ENCODE results near the gene RAMACL.
"Not testable (repeated sequence)": the region's sequence is repeated elsewhere in the genome, so short reads cannot be mapped to it uniquely, and the experiment has no call there.

Gene RAMACL

DNA sequence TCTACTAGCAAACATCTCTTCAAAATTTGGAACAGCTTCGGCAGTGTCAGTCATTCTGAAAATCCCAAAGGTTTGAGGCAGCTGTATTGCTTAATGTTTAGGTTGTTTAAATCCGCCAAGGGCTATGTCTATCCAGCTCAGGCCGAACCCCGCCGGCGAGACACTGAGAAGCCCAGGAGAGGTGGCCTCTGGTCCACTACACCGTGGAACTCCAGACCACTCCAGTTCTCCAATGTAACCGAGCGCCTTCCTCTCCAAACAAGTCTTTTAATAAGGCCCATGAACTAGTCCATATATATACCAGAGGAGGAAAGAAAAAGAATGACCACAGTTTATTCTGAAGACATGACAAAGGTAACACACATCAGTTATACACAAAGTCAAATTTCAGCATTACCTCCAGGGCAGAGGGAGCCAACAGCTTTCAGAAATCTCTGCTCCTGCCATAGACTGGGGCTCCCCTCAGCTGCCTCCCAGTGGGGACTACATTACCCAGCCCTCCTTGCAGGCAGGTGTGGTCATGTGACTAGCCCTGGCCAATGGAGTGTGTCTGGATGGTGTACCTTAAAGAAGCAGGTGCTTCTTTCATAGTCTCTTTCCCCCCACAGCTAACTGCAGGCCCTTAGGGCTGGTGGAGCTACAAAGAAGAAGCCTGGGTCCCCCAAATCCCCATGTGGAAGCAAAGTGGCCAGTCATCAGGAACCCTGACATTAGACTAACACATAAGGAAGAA lies at the start of gene RAMACL:
RAMACL (minus strand) TSS at position 255 of the 733 bp plus-strand sequence; CDS start at position 54, 201 bp downstream.
- no peak within 1 kb of the TSS for H3K27ac Mint-ChIP-seq
- H3K4me3 Mint-ChIP-seq = no peak within 1 kb of the TSS
- peaks cover 13% of the 10 kb centered on the region for H3K27me3 Mint-ChIP-seq (ENCODE audit: low read depth)
- peaks cover 16% of the 10 kb centered on the region for H3K4me1 Mint-ChIP-seq
- TF ChIP-seq, protein P1, sequence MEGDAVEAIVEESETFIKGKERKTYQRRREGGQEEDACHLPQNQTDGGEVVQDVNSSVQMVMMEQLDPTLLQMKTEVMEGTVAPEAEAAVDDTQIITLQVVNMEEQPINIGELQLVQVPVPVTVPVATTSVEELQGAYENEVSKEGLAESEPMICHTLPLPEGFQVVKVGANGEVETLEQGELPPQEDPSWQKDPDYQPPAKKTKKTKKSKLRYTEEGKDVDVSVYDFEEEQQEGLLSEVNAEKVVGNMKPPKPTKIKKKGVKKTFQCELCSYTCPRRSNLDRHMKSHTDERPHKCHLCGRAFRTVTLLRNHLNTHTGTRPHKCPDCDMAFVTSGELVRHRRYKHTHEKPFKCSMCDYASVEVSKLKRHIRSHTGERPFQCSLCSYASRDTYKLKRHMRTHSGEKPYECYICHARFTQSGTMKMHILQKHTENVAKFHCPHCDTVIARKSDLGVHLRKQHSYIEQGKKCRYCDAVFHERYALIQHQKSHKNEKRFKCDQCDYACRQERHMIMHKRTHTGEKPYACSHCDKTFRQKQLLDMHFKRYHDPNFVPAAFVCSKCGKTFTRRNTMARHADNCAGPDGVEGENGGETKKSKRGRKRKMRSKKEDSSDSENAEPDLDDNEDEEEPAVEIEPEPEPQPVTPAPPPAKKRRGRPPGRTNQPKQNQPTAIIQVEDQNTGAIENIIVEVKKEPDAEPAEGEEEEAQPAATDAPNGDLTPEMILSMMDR (IDR thresholded peaks at IDR 0.05; ENCODE audit: unreplicated experiment in 3 of 3) = no peak
- no peaks in the 10 kb centered on the region for H3K36me3 Mint-ChIP-seq (ENCODE audit: low read depth)
- no peaks in the 10 kb centered on the region for H3K9me3 Mint-ChIP-seq

DNA sequence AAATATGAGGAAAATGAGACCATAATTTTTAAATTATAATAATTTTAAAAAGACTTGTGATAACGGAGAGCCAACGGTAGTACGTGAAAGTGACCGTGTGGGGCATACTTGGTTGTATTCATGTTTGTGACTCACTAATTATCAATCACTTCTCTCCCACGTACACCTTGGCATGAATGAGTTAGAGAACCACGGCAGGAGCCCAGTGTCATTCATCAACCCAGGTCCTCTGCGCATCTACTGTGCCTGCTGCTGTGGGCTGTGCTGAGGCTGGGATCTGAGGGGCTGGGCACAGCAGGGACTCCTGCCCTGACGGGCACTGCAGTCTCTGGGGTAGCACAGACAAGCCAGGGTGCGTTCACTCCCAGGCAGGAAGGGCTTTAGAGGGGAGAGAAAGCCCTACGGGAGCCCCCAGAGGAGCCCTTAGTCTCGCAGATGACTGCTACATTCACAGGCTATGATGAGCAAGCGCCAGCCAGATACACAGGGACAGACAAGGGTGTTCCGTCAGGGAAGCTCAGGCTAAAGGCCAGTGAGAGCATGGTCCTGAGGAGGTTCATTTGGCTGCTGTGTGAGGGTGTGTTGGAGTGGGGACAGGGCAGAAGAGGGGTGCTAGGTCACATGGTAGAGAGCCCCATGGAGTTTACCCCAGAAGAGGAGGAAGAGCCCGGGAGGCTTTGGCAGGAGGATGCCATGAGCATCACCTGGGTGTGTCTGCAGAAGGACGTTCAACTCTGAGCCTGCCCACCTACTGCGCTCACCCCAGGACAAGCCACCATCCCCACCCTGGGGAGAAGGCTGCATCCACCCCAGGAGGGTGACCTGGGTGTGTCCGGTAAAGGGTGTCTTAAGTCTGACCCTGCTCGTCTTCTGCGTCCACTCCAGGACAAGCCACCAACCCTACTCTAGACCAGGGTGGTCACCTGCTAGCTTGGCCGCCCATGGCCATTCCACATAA lies 48.8 kb upstream of the RAMACL start:
- Mint-ChIP-seq H3K27ac (no peak overlapping the region), H3K36me3 (ENCODE audit: low read depth) (no peaks in the 10 kb centered on the region)

DNA sequence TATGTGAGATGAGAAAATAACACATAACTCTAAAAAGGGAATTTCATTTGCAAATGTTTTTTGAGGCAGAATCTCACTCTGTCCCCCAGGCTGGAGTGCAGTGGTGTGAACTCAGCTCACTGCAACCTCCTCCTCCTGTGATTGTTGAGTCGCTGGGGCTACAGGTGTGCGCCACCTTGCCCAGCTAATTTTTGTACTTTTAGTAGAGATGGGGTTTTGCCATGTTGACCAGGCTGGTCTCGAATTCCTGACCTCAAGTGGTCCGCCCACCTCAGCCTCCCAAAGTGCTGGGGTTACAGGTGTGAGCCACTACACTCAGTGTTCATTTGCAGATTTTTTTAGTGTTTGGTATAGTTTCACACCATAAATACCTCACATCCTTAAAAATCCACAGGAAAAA lies 48.1 kb upstream of the RAMACL start:
- not testable (repeated sequence) for H3K4me1 Mint-ChIP-seq; H3K27ac Mint-ChIP-seq; H3K36me3 Mint-ChIP-seq (ENCODE audit: low read depth); H3K9me3 Mint-ChIP-seq; H3K4me3 Mint-ChIP-seq
- H3K27me3 Mint-ChIP-seq (ENCODE audit: low read depth) = peaks cover 30% of the 10 kb centered on the region

More for the DNA sequence above, 48.8 kb upstream of the RAMACL start:
- TF ChIP-seq, protein P1 (IDR thresholded peaks at IDR 0.05; ENCODE audit: unreplicated experiment in 3 of 3) = no peak
- Mint-ChIP-seq H3K9me3 (peaks cover 3% of the 10 kb centered on the region), H3K4me3 (no peak overlapping the region), H3K27me3 (ENCODE audit: low read depth) (peaks cover 23% of the 10 kb centered on the region), H3K4me1 (peaks cover 12% of the 10 kb centered on the region)

DNA sequence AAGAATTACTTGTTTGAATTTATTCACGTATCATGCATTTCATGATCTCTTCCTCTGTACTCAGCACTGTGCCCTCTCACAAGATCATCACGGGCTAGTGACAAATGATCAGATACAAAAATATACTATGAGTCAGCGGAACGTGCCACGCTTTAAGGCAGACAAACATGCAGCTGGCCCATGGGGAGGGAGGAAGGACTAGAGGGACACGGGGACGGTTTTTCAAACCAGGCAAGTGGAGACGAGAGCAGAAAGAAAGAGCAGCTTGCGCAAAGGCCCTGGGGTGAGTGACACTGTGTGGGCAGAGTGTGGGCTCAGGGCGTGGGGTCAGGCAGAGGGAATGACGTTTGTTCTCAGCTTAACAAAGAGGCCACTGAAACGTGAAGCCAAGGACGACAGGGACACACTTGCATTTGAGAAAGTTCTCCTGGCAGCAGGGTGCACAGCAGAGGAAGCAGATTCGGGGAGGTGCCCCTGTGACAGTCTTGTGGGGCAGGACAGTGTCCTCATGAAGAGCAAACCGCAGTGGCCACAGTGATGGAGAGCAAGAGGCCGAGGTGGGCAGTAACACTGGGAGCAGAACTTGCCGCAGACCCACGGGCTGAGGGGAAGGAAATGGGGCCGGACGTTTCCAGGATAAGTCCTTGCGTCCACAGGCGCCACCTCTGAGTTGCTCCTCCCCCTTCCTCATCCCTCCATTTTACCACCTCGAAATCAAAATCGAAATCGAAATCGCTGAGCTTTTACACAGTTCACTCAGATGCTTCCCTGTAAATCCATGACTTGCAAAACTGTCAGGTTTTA lies 47.5 kb upstream of the RAMACL start:
- Mint-ChIP-seq H3K9me3 (peaks cover 3% of the 10 kb centered on the region), H3K4me3 (peak overlapping the region in 1 of 3 experiments; percentile 5), H3K27me3 (ENCODE audit: low read depth) (peaks cover 36% of the 10 kb centered on the region), H3K36me3 (ENCODE audit: low read depth) (no peaks in the 10 kb centered on the region), H3K27ac (no peak overlapping the region), H3K4me1 (peaks cover 5% of the 10 kb centered on the region)
- TF ChIP-seq, protein P1 (IDR thresholded peaks at IDR 0.05; ENCODE audit: unreplicated experiment in 3 of 3) = no peak

DNA sequence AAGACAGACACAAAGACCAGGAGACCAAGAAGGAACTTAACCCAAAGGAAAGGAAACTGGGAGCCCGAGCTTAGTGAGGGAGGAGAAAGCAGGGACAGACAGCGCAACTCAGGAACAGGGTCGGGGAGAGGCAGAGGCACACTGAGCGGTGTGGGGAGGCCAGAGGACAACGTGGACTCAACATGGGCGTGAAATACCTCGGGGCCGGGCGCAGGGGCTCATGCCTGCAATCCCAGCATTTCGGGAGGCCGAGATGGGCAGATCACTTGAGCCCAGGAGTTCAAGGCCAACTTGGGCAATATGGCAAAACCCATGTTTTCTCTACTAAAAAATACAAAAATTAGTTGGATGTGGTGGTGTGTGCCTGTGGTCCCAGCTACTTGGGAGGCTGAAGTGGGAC lies 46.3 kb upstream of the RAMACL start:
- Mint-ChIP-seq H3K4me3 (no peak overlapping the region), H3K27ac (no peak overlapping the region), H3K27me3 (ENCODE audit: low read depth) (peaks cover 48% of the 10 kb centered on the region), H3K9me3 (peaks cover 3% of the 10 kb centered on the region), H3K36me3 (ENCODE audit: low read depth) (no peaks in the 10 kb centered on the region), H3K4me1 (peaks cover 12% of the 10 kb centered on the region)
- TF ChIP-seq, protein P1 (IDR thresholded peaks at IDR 0.05; ENCODE audit: unreplicated experiment in 3 of 3) = no peak

DNA sequence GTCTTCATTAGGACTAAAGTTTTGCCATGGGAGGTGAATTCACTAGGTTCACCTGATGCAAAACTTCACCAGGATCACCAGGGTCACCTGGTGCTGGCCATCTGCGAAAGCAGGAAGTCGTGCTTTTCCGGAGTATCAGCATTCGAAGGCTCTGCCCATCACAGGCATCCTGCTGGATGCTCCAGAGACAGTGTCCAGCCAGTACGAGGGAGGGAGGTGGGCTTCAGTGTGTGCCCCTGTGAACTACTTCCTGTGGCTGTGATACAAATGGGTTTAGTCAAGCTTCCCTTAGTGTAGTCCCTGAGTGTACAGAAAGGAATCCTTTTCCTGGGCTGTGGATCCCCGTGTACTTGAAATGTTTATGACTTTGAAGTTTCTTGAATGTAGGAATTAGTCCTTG lies 44.0 kb upstream of the RAMACL start:
- TF ChIP-seq, protein P1 (IDR thresholded peaks at IDR 0.05; ENCODE audit: unreplicated experiment in 3 of 3) = no peak
- Mint-ChIP-seq H3K9me3 (peaks cover 3% of the 10 kb centered on the region), H3K27me3 (ENCODE audit: low read depth) (peaks cover 61% of the 10 kb centered on the region), H3K4me3 (no peak overlapping the region), H3K36me3 (ENCODE audit: low read depth) (no peaks in the 10 kb centered on the region), H3K4me1 (peaks cover 21% of the 10 kb centered on the region), H3K27ac (no peak overlapping the region)
